Endothelial cell of umbilical vein (primary cell): Measurements from ENCODE around the gene DNAH3.

ENCODE experiments used
- CTCF ChIP-seq, 2 donors: IDR thresholded peaks; 1 replicate in 1 of 2; 2 replicates in 1 of 2; pipeline ENCODE4 v1.5.1; 2011; ENCODE audit warnings: low read length in 2 of 2, mild to moderate bottlenecking in 2 of 2, moderate library complexity in 2 of 2, control low read depth in 1 of 2, inconsistent platforms in 1 of 2, low read depth in 1 of 2; ENCODE audit not compliant: insufficient read depth in 1 of 2; ENCODE audit errors: extremely low read depth in 1 of 2
- POLR2A ChIP-seq: IDR thresholded peaks from 2 replicates; pipeline ENCODE4 v1.6.1; 2012; ENCODE audit warnings: low read depth, mild to moderate bottlenecking, control low read depth, low read length

- TF ChIP-seq CTCF (IDR thresholded peaks at IDR 0.05; ENCODE audit: extremely low read depth in 1 of 2, insufficient read depth in 1 of 2, low read depth in 1 of 2, low read length in 2 of 2) (no peak), POLR2A (no peak)
These were observed 209.1 kb downstream of the DNAH3 start for GRCh38 chr16:20941636-20941926.
